ENCODE data around the gene KCNMA1.

GRCh38 chr10:77419979-77420378 is 217.6 kb downstream of the KCNMA1 start:
- no peak for TF ChIP-seq CTCF (IDR thresholded peaks at IDR 0.05)
- TF ChIP-seq POLR2A (IDR thresholded peaks at IDR 0.05): no peak
- TF ChIP-seq POLR2AphosphoS5 (IDR thresholded peaks at IDR 0.05): no peak
